Activated CD4-positive, CD25-positive, alpha-beta regulatory T cell treated with anti-CD3 and anti-CD28 coated beads, Interleukin-2, amount 50 U/mL, for 24 hours (primary cell): ENCODE measurements around the gene IFT57.

Experiments
- ATAC-seq, 2 donors: fragments of 150-1000 bp; cut with Tn5 transposase; one replicate each; pipeline ENCODE4 v1.10.0; 2021; ENCODE audit warnings: mild to moderate bottlenecking in 1 of 2, moderate library complexity in 1 of 2

Gene IFT57

GRCh38 chr3:108218811-108219210 lies 3.4 kb downstream of the IFT57 start:
- no peak for ATAC-seq

- ATAC-seq: no peak
Measured at GRCh38 chr3:108215871-108216270, 6.4 kb downstream of the IFT57 start.

- peak in 1 of 2 donors; percentile 41 for ATAC-seq
Measured at GRCh38 chr3:108209579-108209978, 12.6 kb downstream of the IFT57 start.

- ATAC-seq: peak; percentile 48 to 72
Measured at GRCh38 chr3:108208831-108209230, 13.4 kb downstream of the IFT57 start.

GRCh38 chr3:108202834-108203233 lies 19.4 kb downstream of the IFT57 start:
- ATAC-seq: peak; percentile 41

GRCh38 chr3:108202080-108202479 lies 20.1 kb downstream of the IFT57 start:
- peak; percentile 69 to 78 for ATAC-seq

- peak in 1 of 2 donors; percentile 9 for ATAC-seq
Measured at GRCh38 chr3:108201258-108201657, 21.0 kb downstream of the IFT57 start.

- ATAC-seq: peak; percentile 28 to 39
Measured at GRCh38 chr3:108200578-108200977, 21.6 kb downstream of the IFT57 start.

- no peak for ATAC-seq
Measured at GRCh38 chr3:108200024-108200423, 22.2 kb downstream of the IFT57 start.

GRCh38 chr3:108191394-108191793 lies 30.8 kb downstream of the IFT57 start:
- ATAC-seq: no peak

- no peak for ATAC-seq
Measured at GRCh38 chr3:108190346-108190745, 31.9 kb downstream of the IFT57 start.

GRCh38 chr3:108189440-108189839 lies 32.8 kb downstream of the IFT57 start:
- no peak for ATAC-seq

- no peak for ATAC-seq
Measured at GRCh38 chr3:108185536-108185935, 36.7 kb downstream of the IFT57 start.

- ATAC-seq: no peak
Measured at GRCh38 chr3:108184824-108185223, 37.4 kb downstream of the IFT57 start.

- no peak for ATAC-seq
Measured at GRCh38 chr3:108183971-108184370, 38.3 kb downstream of the IFT57 start.

- no peak for ATAC-seq
Measured at GRCh38 chr3:108183181-108183580, 39.0 kb downstream of the IFT57 start.

GRCh38 chr3:108182339-108182738 lies 39.9 kb downstream of the IFT57 start:
- no peak for ATAC-seq

- no peak for ATAC-seq
Measured at GRCh38 chr3:108181172-108181571, 41.1 kb downstream of the IFT57 start.

- no peak for ATAC-seq
Measured at GRCh38 chr3:108180194-108180593, 42.0 kb downstream of the IFT57 start.

GRCh38 chr3:108178676-108179075 lies 43.5 kb downstream of the IFT57 start:
- ATAC-seq: no peak

GRCh38 chr3:108177536-108177935 lies 44.7 kb downstream of the IFT57 start:
- ATAC-seq: no peak

GRCh38 chr3:108175352-108175751 lies 46.9 kb downstream of the IFT57 start:
- peak; percentile 68 to 79 for ATAC-seq

GRCh38 chr3:108171106-108171505 lies 51.1 kb downstream of the IFT57 start:
- no peak for ATAC-seq

- no peak for ATAC-seq
Measured at GRCh38 chr3:108164391-108164790, 57.8 kb downstream of the IFT57 start.

- no peak for ATAC-seq
Measured at GRCh38 chr3:108159865-108160264, 62.4 kb downstream of the IFT57 start.

- ATAC-seq: no peak
Measured at GRCh38 chr3:108159105-108159504, 63.1 kb downstream of the IFT57 start.
